Central memory CD8-positive, alpha-beta T cell (primary cell): ENCODE data around the gene SLC29A1.
"Not testable (repeated sequence)": the region's sequence is repeated elsewhere in the genome, so short reads cannot be mapped to it uniquely, and the experiment has no call there.

Source experiments
- ATAC-seq: fragments of 150-1000 bp; cut with Tn5 transposase; replicated peaks from 2 replicates; pipeline ENCODE4 v1.10.0; 2022; ENCODE audit warnings: mild to moderate bottlenecking, moderate FRiP score, moderate number of reproducible peaks; ENCODE audit not compliant: poor library complexity, severe bottlenecking; ENCODE audit errors: extremely low read depth
- DNase-seq, 2 donors: peaks; one replicate each; pipeline ENCODE4 v3.0.0; 2021; ENCODE audit warnings: low spot score in 2 of 2
- H3K27ac Mint-ChIP-seq: one replicate; pipeline ENCODE4 v1.8.0; 2022; ENCODE audit warnings: low read depth, mild to moderate bottlenecking, moderate library complexity, mixed read lengths
- H3K27me3 Mint-ChIP-seq: one replicate; pipeline ENCODE4 v1.8.0; 2022; ENCODE audit warnings: mixed read lengths
- H3K36me3 Mint-ChIP-seq: one replicate; pipeline ENCODE4 v1.8.0; 2022; ENCODE audit warnings: mild to moderate bottlenecking, moderate library complexity, mixed read lengths; ENCODE audit not compliant: insufficient read depth
- H3K4me1 Mint-ChIP-seq: one replicate; pipeline ENCODE4 v1.8.0; 2022; ENCODE audit warnings: mixed read lengths
- H3K4me3 Mint-ChIP-seq: one replicate; pipeline ENCODE4 v1.8.0; 2022; ENCODE audit warnings: mild to moderate bottlenecking, moderate library complexity, mixed read lengths
- H3K9me3 Mint-ChIP-seq: one replicate; pipeline ENCODE4 v1.8.0; 2022; ENCODE audit warnings: mixed read lengths

Gene SLC29A1

DNA sequence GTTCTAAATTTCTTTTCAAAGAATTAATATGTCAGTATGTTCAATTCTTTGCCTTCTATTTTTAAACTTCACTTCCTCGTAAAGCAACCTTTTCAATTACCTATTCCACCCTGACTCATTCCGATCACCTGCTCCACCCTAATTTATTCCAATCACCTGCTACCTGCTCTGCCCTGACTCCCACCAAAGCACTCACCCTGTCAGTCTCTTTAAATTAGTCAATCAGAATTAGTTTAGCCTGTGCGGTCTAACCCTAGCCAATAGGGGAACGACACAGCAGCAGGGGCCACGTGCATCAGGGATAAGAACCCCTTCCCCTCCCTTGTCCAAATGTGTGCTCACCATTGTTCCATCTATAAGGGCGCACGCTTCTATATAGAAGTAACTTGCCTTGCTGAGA is 38.0 kb upstream of the SLC29A1 start:
- DNase-seq, H3K4me3 Mint-ChIP-seq, H3K4me1 Mint-ChIP-seq, H3K36me3 Mint-ChIP-seq, H3K27ac Mint-ChIP-seq, H3K9me3 Mint-ChIP-seq, ATAC-seq: not testable (repeated sequence)
- peaks cover 29% of the 10 kb centered on the region for H3K27me3 Mint-ChIP-seq

- H3K4me3 Mint-ChIP-seq, result no peak overlapping the region
- no peak overlapping the region for H3K27ac Mint-ChIP-seq
- H3K9me3 Mint-ChIP-seq, result no peaks in the 10 kb centered on the region
- ATAC-seq (no peak), DNase-seq (no peak)
- H3K4me1 Mint-ChIP-seq, result peaks cover 7% of the 10 kb centered on the region
- peaks cover 29% of the 10 kb centered on the region for H3K27me3 Mint-ChIP-seq
- H3K36me3 Mint-ChIP-seq, result no peaks in the 10 kb centered on the region
These were observed 37.3 kb upstream of the SLC29A1 start for GRCh38 chr6:44185953-44186634.

DNA sequence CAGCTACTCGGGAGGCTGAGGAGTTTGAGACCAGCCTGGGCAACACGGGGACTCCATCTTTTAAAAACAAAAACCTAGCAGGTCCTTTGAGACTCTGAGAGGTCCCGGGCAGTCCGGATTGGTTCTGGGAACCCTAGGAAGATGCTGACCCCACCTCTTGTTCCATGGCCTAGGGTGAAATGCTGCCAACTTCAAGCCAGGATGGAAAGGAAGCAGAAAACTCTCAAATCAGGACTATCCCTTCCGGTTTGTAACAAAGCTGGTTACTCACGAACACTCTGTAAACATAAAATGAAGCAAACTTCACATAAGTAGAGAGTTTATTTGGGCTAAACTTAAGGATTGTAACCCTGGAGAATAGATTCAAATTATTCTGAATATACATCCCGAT is 36.8 kb upstream of the SLC29A1 start:
- Mint-ChIP-seq H3K27ac (no peak overlapping the region), H3K4me3 (no peak overlapping the region), H3K27me3 (peaks cover 30% of the 10 kb centered on the region), H3K9me3 (no peaks in the 10 kb centered on the region), H3K36me3 (no peaks in the 10 kb centered on the region), H3K4me1 (peaks cover 7% of the 10 kb centered on the region)
- DNase-seq (no peak), ATAC-seq (no peak)

- ATAC-seq (no peak), DNase-seq (no peak)
- H3K4me1 Mint-ChIP-seq, result peaks cover 17% of the 10 kb centered on the region
- H3K27me3 Mint-ChIP-seq, result peaks cover 51% of the 10 kb centered on the region
- no peak overlapping the region for H3K4me3 Mint-ChIP-seq
- H3K9me3 Mint-ChIP-seq, result no peaks in the 10 kb centered on the region
- no peaks in the 10 kb centered on the region for H3K36me3 Mint-ChIP-seq
- H3K27ac Mint-ChIP-seq, result no peak overlapping the region
These were observed 34.6 kb upstream of the SLC29A1 start for GRCh38 chr6:44188819-44189218.

GRCh38 chr6:44189257-44189656 is 34.1 kb upstream of the SLC29A1 start:
- no peak overlapping the region for H3K27ac Mint-ChIP-seq
- DNase-seq (no peak), ATAC-seq (no peak)
- peaks cover 17% of the 10 kb centered on the region for H3K4me1 Mint-ChIP-seq
- peaks cover 51% of the 10 kb centered on the region for H3K27me3 Mint-ChIP-seq
- H3K36me3 Mint-ChIP-seq, result no peaks in the 10 kb centered on the region
- no peaks in the 10 kb centered on the region for H3K9me3 Mint-ChIP-seq
- no peak overlapping the region for H3K4me3 Mint-ChIP-seq

GRCh38 chr6:44190715-44191114 is 32.7 kb upstream of the SLC29A1 start:
- ATAC-seq, result no peak

GRCh38 chr6:44192428-44193041 is 30.9 kb upstream of the SLC29A1 start:
- peaks cover 39% of the 10 kb centered on the region for H3K27me3 Mint-ChIP-seq
- no peak for ATAC-seq

More at GRCh38 chr6:44190715-44191114, 32.7 kb upstream of the SLC29A1 start:
- H3K4me3 Mint-ChIP-seq, result no peak overlapping the region
- no peak for DNase-seq
- H3K27me3 Mint-ChIP-seq, result peaks cover 50% of the 10 kb centered on the region
- no peaks in the 10 kb centered on the region for H3K9me3 Mint-ChIP-seq
- H3K36me3 Mint-ChIP-seq, result no peaks in the 10 kb centered on the region
- H3K27ac Mint-ChIP-seq, result no peak overlapping the region
- H3K4me1 Mint-ChIP-seq, result peaks cover 17% of the 10 kb centered on the region

GRCh38 chr6:44193307-44193910 is 30.0 kb upstream of the SLC29A1 start:
- Mint-ChIP-seq H3K36me3 (no peaks in the 10 kb centered on the region), H3K27ac (no peak overlapping the region), H3K9me3 (no peaks in the 10 kb centered on the region), H3K4me1 (peaks cover 10% of the 10 kb centered on the region), H3K27me3 (peaks cover 39% of the 10 kb centered on the region), H3K4me3 (no peak overlapping the region)
- ATAC-seq (no peak), DNase-seq (no peak)

More at GRCh38 chr6:44192428-44193041, 30.9 kb upstream of the SLC29A1 start:
- DNase-seq, result no peak
- Mint-ChIP-seq H3K9me3 (no peaks in the 10 kb centered on the region), H3K27ac (peak overlapping the region; percentile 23), H3K4me3 (no peak overlapping the region), H3K4me1 (peaks cover 10% of the 10 kb centered on the region), H3K36me3 (no peaks in the 10 kb centered on the region)

- no peak for DNase-seq
- Mint-ChIP-seq H3K36me3 (no peaks in the 10 kb centered on the region), H3K9me3 (no peaks in the 10 kb centered on the region), H3K4me3 (no peak overlapping the region), H3K27me3 (peaks cover 39% of the 10 kb centered on the region), H3K27ac (no peak overlapping the region), H3K4me1 (peaks cover 10% of the 10 kb centered on the region)
- no peak for ATAC-seq
These were observed 29.1 kb upstream of the SLC29A1 start for GRCh38 chr6:44194326-44194725.

DNA sequence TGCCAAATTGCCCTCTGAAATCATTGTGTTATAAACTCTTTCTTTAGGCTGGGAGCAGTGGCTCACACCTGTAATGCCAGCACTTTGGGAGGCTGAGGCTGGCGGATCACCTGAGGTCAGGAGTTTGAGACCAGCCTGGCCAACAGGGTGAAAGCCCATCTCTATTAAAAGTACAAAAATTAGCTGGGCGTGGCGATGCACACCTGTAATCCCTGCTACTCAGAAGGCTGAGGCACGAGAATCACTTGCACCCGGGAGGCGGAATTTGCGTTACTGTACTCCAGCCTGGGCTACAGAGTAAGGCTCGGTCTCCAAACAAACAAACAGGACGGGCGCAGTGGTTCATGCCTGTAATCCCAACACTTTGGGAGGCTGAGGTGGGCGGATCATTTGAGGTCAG is 27.0 kb upstream of the SLC29A1 start:
- H3K4me1 Mint-ChIP-seq, H3K27ac Mint-ChIP-seq, H3K9me3 Mint-ChIP-seq, ATAC-seq, DNase-seq, H3K36me3 Mint-ChIP-seq, H3K4me3 Mint-ChIP-seq: not testable (repeated sequence)
- H3K27me3 Mint-ChIP-seq, result peaks cover 51% of the 10 kb centered on the region

GRCh38 chr6:44198684-44199083 is 24.7 kb upstream of the SLC29A1 start:
- Mint-ChIP-seq H3K9me3 (no peaks in the 10 kb centered on the region), H3K27me3 (peaks cover 41% of the 10 kb centered on the region)

GRCh38 chr6:44199883-44200282 is 23.5 kb upstream of the SLC29A1 start:
- Mint-ChIP-seq H3K4me3 (no peak overlapping the region), H3K4me1 (no peaks in the 10 kb centered on the region), H3K27me3 (peaks cover 29% of the 10 kb centered on the region), H3K36me3 (no peaks in the 10 kb centered on the region), H3K9me3 (no peaks in the 10 kb centered on the region), H3K27ac (no peak overlapping the region)
- ATAC-seq (no peak), DNase-seq (no peak)

More at GRCh38 chr6:44198684-44199083, 24.7 kb upstream of the SLC29A1 start:
- H3K4me3 Mint-ChIP-seq, result no peak overlapping the region
- H3K4me1 Mint-ChIP-seq, result no peaks in the 10 kb centered on the region
- H3K27ac Mint-ChIP-seq, result no peak overlapping the region
- no peaks in the 10 kb centered on the region for H3K36me3 Mint-ChIP-seq
- ATAC-seq (no peak), DNase-seq (no peak)

DNA sequence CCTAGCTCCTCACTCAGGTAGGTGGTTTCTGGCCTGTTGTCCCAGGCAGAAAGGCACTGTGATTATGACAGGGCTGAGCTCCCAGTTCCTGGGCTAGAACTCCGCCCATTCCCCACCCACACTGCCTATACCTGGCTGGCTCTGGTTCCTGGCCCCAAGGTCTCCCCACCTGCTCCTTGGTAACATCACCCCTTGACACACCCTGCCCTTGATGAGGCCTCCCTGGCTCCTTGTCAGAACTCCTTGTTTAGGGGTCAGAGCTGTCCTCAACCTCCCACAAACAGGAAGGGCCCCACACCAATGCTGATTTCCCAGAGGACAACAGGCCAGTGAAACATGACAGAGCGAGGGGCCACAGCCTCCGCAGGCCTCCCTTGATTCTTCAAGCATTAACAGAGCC is 22.2 kb upstream of the SLC29A1 start:
- no peak for ATAC-seq

More for the DNA sequence above, 22.2 kb upstream of the SLC29A1 start:
- H3K9me3 Mint-ChIP-seq, result no peaks in the 10 kb centered on the region
- no peaks in the 10 kb centered on the region for H3K36me3 Mint-ChIP-seq
- no peak overlapping the region for H3K27ac Mint-ChIP-seq
- DNase-seq, result no peak
- no peak overlapping the region for H3K4me3 Mint-ChIP-seq
- H3K4me1 Mint-ChIP-seq, result no peaks in the 10 kb centered on the region
- H3K27me3 Mint-ChIP-seq, result peaks cover 24% of the 10 kb centered on the region
